HEK293 (cell line): Measurements from ENCODE around the gene CAMKK1.

Experiments
- CTCF ChIA-PET: fragments of 350-600 bp; formaldehyde crosslinking; extraction: SDS; loops from one replicate; lab custom pipeline; 2021; ENCODE audit warnings: antibody characterized with exemption; lab: Yijun Ruan, JAX
- POLR2A ChIA-PET: fragments of 300-600 bp; formaldehyde crosslinking; extraction: SDS; loops from one replicate; lab custom pipeline; 2020; ENCODE audit warnings: antibody characterized with exemption, inconsistent platforms; lab: Yijun Ruan, JAX
- H3K27ac ChIP-seq: fragments of 200-500 bp; sonication (Bioruptor generic); 2 replicates; pipeline ENCODE4 v1.5.1; 2014; ENCODE audit warnings: low read depth, low read length, control low read depth, inconsistent platforms; ENCODE audit errors: extremely low read depth
- H3K36me3 ChIP-seq, 2 experiments: fragments of 200-500 bp in 1 of 2; sonication (Bioruptor generic) in 1 of 2; 1 replicate in 1 of 2; 2 replicates in 1 of 2; pipeline ENCODE4 v1.5.1; 2014 to 2017; ENCODE audit warnings: inconsistent platforms in 2 of 2, low read length in 2 of 2; ENCODE audit not compliant: control insufficient read depth in 2 of 2, insufficient read depth in 1 of 2
- H3K4me1 ChIP-seq: fragments of 200-500 bp; sonication (Bioruptor generic); 2 replicates; pipeline ENCODE4 v1.5.1; 2014; ENCODE audit warnings: mild to moderate bottlenecking, low read length, inconsistent platforms; ENCODE audit not compliant: control insufficient read depth, insufficient read depth
- H3K4me3 ChIP-seq: 2 replicates; pipeline ENCODE4 v1.5.1; 2011; ENCODE audit warnings: low read depth, mild to moderate bottlenecking, control low read depth, low read length, moderate library complexity
- H3K9me3 ChIP-seq: fragments of 200-500 bp; sonication (Bioruptor generic); 2 replicates; pipeline ENCODE4 v1.5.1; 2014; ENCODE audit warnings: low read depth, low read length, inconsistent platforms; ENCODE audit not compliant: control insufficient read depth, insufficient read depth
- BCL6B ChIP-seq: fragments of 450-650 bp; formaldehyde crosslinking; IDR thresholded peaks from 2 replicates; pipeline ENCODE4 v1.5.1; 2017; ENCODE audit warnings: missing biosample characterization, missing genetic modification characterization
- GLI4 ChIP-seq: fragments of 450-650 bp; formaldehyde crosslinking; IDR thresholded peaks from 2 replicates; pipeline ENCODE4 v1.5.1; 2016; ENCODE audit warnings: missing biosample characterization, missing genetic modification characterization
- WT1 ChIP-seq: fragments of 450-650 bp; formaldehyde crosslinking; IDR thresholded peaks from 2 replicates; pipeline ENCODE4 v1.5.1; 2016; ENCODE audit warnings: missing biosample characterization, missing genetic modification characterization
- ZBTB11 ChIP-seq: fragments of 450-650 bp; formaldehyde crosslinking; conservative IDR thresholded peaks from 2 replicates; pipeline ENCODE4 v1.5.1; 2016; ENCODE audit warnings: low read depth, missing biosample characterization, missing genetic modification characterization
- ZBTB21 ChIP-seq: fragments of 450-650 bp; formaldehyde crosslinking; IDR thresholded peaks from 2 replicates; pipeline ENCODE4 v1.5.1; 2017; ENCODE audit warnings: missing biosample characterization, missing genetic modification characterization
- ZFP41 ChIP-seq: fragments of 450-650 bp; formaldehyde crosslinking; IDR thresholded peaks from 2 replicates; pipeline ENCODE4 v1.5.1; 2016; ENCODE audit warnings: missing biosample characterization, missing genetic modification characterization, borderline replicate concordance
- ZNF146 ChIP-seq: fragments of 450-650 bp; formaldehyde crosslinking; IDR thresholded peaks from 2 replicates; pipeline ENCODE4 v1.5.1; 2016; ENCODE audit warnings: missing biosample characterization, missing genetic modification characterization
- ZNF248 ChIP-seq: fragments of 450-650 bp; formaldehyde crosslinking; IDR thresholded peaks from 2 replicates; pipeline ENCODE4 v1.5.1; 2017; ENCODE audit warnings: missing biosample characterization, missing genetic modification characterization
- ZNF354C ChIP-seq: fragments of 450-650 bp; formaldehyde crosslinking; IDR thresholded peaks from 2 replicates; pipeline ENCODE4 v1.5.1; 2016; ENCODE audit warnings: missing biosample characterization, missing genetic modification characterization, low read depth, borderline replicate concordance
- ZNF394 ChIP-seq: fragments of 450-650 bp; formaldehyde crosslinking; IDR thresholded peaks from 2 replicates; pipeline ENCODE4 v1.5.1; 2016; ENCODE audit warnings: missing biosample characterization, missing genetic modification characterization, mild to moderate bottlenecking, moderate library complexity, borderline replicate concordance
- ZNF501 ChIP-seq: fragments of 450-650 bp; formaldehyde crosslinking; IDR thresholded peaks from 2 replicates; pipeline ENCODE4 v1.5.1; 2016; ENCODE audit warnings: missing biosample characterization, missing genetic modification characterization
- ZNF549 ChIP-seq: fragments of 450-650 bp; IDR thresholded peaks from 2 replicates; pipeline ENCODE4 v1.5.1; 2018; ENCODE audit warnings: missing biosample characterization, missing genetic modification characterization, mild to moderate bottlenecking, inconsistent platforms, moderate library complexity
- ZNF596 ChIP-seq: fragments of 450-650 bp; IDR thresholded peaks from 2 replicates; pipeline ENCODE4 v1.5.0; 2018; ENCODE audit warnings: missing biosample characterization, mild to moderate bottlenecking, missing genetic modification characterization, moderate library complexity
- ZNF600 ChIP-seq: fragments of 450-650 bp; formaldehyde crosslinking; IDR thresholded peaks from 2 replicates; pipeline ENCODE4 v1.5.1; 2016; ENCODE audit warnings: missing biosample characterization, missing genetic modification characterization
- ZNF629 ChIP-seq: fragments of 450-650 bp; formaldehyde crosslinking; IDR thresholded peaks from 2 replicates; pipeline ENCODE4 v1.5.1; 2017; ENCODE audit warnings: missing biosample characterization, missing genetic modification characterization
- ZNF664 ChIP-seq: fragments of 450-650 bp; formaldehyde crosslinking; IDR thresholded peaks from 2 replicates; pipeline ENCODE4 v1.5.1; 2016; ENCODE audit warnings: missing biosample characterization, missing genetic modification characterization
- ZNF707 ChIP-seq: fragments of 450-650 bp; formaldehyde crosslinking; IDR thresholded peaks from 2 replicates; pipeline ENCODE4 v1.5.1; 2016; ENCODE audit warnings: missing biosample characterization, missing genetic modification characterization
- ZNF768 ChIP-seq: fragments of 450-650 bp; formaldehyde crosslinking; IDR thresholded peaks from 2 replicates; pipeline ENCODE4 v1.5.1; 2018; ENCODE audit warnings: missing biosample characterization, mild to moderate bottlenecking, missing genetic modification characterization
- ZNF837 ChIP-seq: fragments of 450-650 bp; formaldehyde crosslinking; IDR thresholded peaks from 2 replicates; pipeline ENCODE4 v1.5.1; 2016; ENCODE audit warnings: missing biosample characterization, missing genetic modification characterization
- ZSCAN5A ChIP-seq: fragments of 450-650 bp; formaldehyde crosslinking; IDR thresholded peaks from 2 replicates; pipeline ENCODE4 v1.5.1; 2016; ENCODE audit warnings: missing biosample characterization, missing genetic modification characterization
- TF ChIP-seq, protein P1 (sequence below): fragments of 450-650 bp; formaldehyde crosslinking; IDR thresholded peaks from 2 replicates; pipeline ENCODE4 v1.5.1; 2016; ENCODE audit warnings: missing biosample characterization, missing genetic modification characterization, borderline replicate concordance

Gene CAMKK1

GRCh38 chr17:3910420-3911270, 17.8 kb upstream of the CAMKK1 start:
- POLR2A ChIA-PET, result no interaction called here
- TF ChIP-seq ZFP41 (no peak), ZNF664 (tag by site-specific recombination) (peak; percentile 92), ZNF146 (tag by site-specific recombination) (no peak)
- TF ChIP-seq, protein P1, sequence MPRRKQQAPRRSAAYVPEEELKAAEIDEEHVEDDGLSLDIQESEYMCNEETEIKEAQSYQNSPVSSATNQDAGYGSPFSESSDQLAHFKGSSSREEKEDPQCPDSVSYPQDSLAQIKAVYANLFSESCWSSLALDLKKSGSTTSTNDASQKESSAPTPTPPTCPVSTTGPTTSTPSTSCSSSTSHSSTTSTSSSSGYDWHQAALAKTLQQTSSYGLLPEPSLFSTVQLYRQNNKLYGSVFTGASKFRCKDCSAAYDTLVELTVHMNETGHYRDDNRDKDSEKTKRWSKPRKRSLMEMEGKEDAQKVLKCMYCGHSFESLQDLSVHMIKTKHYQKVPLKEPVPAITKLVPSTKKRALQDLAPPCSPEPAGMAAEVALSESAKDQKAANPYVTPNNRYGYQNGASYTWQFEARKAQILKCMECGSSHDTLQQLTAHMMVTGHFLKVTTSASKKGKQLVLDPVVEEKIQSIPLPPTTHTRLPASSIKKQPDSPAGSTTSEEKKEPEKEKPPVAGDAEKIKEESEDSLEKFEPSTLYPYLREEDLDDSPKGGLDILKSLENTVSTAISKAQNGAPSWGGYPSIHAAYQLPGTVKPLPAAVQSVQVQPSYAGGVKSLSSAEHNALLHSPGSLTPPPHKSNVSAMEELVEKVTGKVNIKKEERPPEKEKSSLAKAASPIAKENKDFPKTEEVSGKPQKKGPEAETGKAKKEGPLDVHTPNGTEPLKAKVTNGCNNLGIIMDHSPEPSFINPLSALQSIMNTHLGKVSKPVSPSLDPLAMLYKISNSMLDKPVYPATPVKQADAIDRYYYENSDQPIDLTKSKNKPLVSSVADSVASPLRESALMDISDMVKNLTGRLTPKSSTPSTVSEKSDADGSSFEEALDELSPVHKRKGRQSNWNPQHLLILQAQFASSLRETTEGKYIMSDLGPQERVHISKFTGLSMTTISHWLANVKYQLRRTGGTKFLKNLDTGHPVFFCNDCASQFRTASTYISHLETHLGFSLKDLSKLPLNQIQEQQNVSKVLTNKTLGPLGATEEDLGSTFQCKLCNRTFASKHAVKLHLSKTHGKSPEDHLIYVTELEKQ (tag by site-specific recombination), result no peak
- H3K4me1 ChIP-seq, result no peaks in the 10 kb centered on the region

DNA sequence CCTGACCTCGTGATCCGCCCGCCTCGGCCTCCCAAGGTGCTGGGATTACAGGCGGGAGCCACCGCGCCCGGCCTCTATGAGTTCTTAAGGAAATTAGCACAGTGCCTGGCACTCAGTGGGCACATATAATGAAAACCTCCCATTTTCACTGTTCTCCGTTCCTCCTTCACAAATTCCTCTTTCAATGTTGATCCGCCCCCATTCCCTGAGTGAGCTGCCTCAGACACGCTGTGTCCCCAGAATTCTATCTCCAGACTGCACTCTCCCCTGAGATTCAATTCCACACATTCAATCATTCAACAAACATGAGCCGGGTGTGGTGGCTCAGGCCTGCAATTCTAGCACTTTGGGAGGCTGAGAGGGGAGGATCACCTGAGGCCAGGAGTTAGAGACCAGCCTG, 16.4 kb upstream of the CAMKK1 start:
- POLR2A ChIA-PET, result no interaction called here
- H3K36me3 ChIP-seq, result no peaks in the 10 kb centered on the region
- H3K4me1 ChIP-seq, result no peaks in the 10 kb centered on the region
- TF ChIP-seq BCL6B (tag by site-specific recombination) (no peak), ZNF768 (tag by site-specific recombination) (no peak), ZNF600 (tag by site-specific recombination) (no peak), ZNF248 (no peak), GLI4 (tag by site-specific recombination) (no peak), WT1 (tag by site-specific recombination) (no peak), ZNF596 (no peak), ZNF501 (tag by site-specific recombination) (no peak), ZBTB11 (no peak), ZNF707 (no peak), ZBTB21 (tag by site-specific recombination) (no peak), ZNF629 (tag by site-specific recombination) (no peak), ZFP41 (no peak), ZNF394 (tag by site-specific recombination) (no peak), ZSCAN5A (tag by site-specific recombination) (no peak), ZNF354C (no peak), ZNF549 (tag by site-specific recombination) (no peak), ZNF837 (tag by site-specific recombination) (no peak)
- H3K9me3 ChIP-seq, result no peaks in the 10 kb centered on the region
- no peak overlapping the region for H3K27ac ChIP-seq
- CTCF ChIA-PET, result interaction anchor here (2.7 kb wide), 1 partner anchor 45 kb away, joined by 18 read pairs; no protein-coding TSS in a partner anchor
- H3K4me3 ChIP-seq, result no peak overlapping the region

More at GRCh38 chr17:3910420-3911270, 17.8 kb upstream of the CAMKK1 start:
- Histone ChIP-seq H3K4me3 (no peak overlapping the region), H3K36me3 (no peaks in the 10 kb centered on the region), H3K27ac (no peak overlapping the region), H3K9me3 (no peaks in the 10 kb centered on the region)
- CTCF ChIA-PET, result interaction anchor here (0.6 to 5.3 kb wide), 6 partner anchors 8 to 500 kb away, joined by 3 to 60 read pairs (median 4); no protein-coding TSS in a partner anchor
